Liver (tissue), 9 donors: ENCODE data around the gene ABL2. TPM values are rescaled to one million over a fixed set of nuclear protein-coding genes. Genes with fewer than 3 reads are reported as not detected.

Experiments
- DNase-seq: peaks from one replicate; pipeline ENCODE4 v3.0.0-alpha.2; 2017; ENCODE audit warnings: low spot score
- H3K27ac ChIP-seq, 2 donors: one replicate each; pipeline ENCODE4 v1.7.0; 2013; ENCODE audit warnings: inconsistent platforms in 2 of 2, low read length in 2 of 2, control low read depth in 1 of 2, low read depth in 1 of 2, mild to moderate bottlenecking in 1 of 2
- H3K27me3 ChIP-seq, 4 donors: one replicate each; pipeline versions ENCODE4 v1.6.1 to v1.7.0; 2013; ENCODE audit warnings: low read length in 3 of 4, inconsistent platforms in 1 of 4, mild to moderate bottlenecking in 1 of 4, moderate library complexity in 1 of 4; ENCODE audit not compliant: control insufficient read depth in 4 of 4, insufficient read depth in 4 of 4
- H3K36me3 ChIP-seq, 4 donors: one replicate each; pipeline versions ENCODE4 v1.6.1 to v1.7.0; 2013; ENCODE audit warnings: low read length in 3 of 4, mild to moderate bottlenecking in 3 of 4, low read depth in 1 of 4, moderate library complexity in 1 of 4; ENCODE audit not compliant: control insufficient read depth in 4 of 4, insufficient read depth in 3 of 4
- H3K4me1 ChIP-seq, 4 donors: one replicate each; pipeline versions ENCODE4 v1.6.1 to v1.7.0; 2013; ENCODE audit warnings: low read length in 3 of 4, mild to moderate bottlenecking in 3 of 4, moderate library complexity in 1 of 4; ENCODE audit not compliant: control insufficient read depth in 4 of 4, insufficient read depth in 4 of 4
- H3K4me3 ChIP-seq, 3 donors: one replicate each; pipeline versions ENCODE4 v1.6.1 to v1.7.0; 2013; ENCODE audit warnings: low read length in 3 of 3, control low read depth in 1 of 3, low read depth in 1 of 3, mild to moderate bottlenecking in 1 of 3
- H3K9ac ChIP-seq, 2 donors: one replicate each; pipeline ENCODE4 v1.7.0; 2013; ENCODE audit warnings: low read length in 2 of 2, mild to moderate bottlenecking in 2 of 2, moderate library complexity in 2 of 2, control low read depth in 1 of 2, low read depth in 1 of 2
- H3K9me3 ChIP-seq, 4 donors: one replicate each; pipeline versions ENCODE4 v1.6.1 to v1.7.0; 2013; ENCODE audit warnings: low read length in 3 of 4; ENCODE audit not compliant: control insufficient read depth in 4 of 4
- EGR1 ChIP-seq, 2 donors: IDR thresholded peaks; 2 replicates each; pipeline ENCODE4 v1.6.1; 2016 to 2018; ENCODE audit warnings: antibody characterized with exemption in 2 of 2, low read depth in 2 of 2
- FOXA1 ChIP-seq: IDR thresholded peaks from 2 replicates; pipeline ENCODE4 v1.6.1; 2016; ENCODE audit warnings: antibody characterized with exemption
- FOXA2 ChIP-seq: IDR thresholded peaks from 2 replicates; pipeline ENCODE4 v1.6.1; 2016; ENCODE audit warnings: antibody characterized with exemption
- GABPA ChIP-seq, 2 donors: IDR thresholded peaks in 1 of 2; conservative IDR thresholded peaks in 1 of 2; 2 replicates each; pipeline ENCODE4 v1.6.1; 2016; ENCODE audit warnings: antibody characterized with exemption in 2 of 2, mild to moderate bottlenecking in 1 of 2, moderate library complexity in 1 of 2
- HNF4A ChIP-seq, 2 donors: conservative IDR thresholded peaks; 2 replicates each; pipeline ENCODE4 v1.6.1; 2016; ENCODE audit warnings: antibody characterized with exemption in 2 of 2, mild to moderate bottlenecking in 2 of 2
- HNF4G ChIP-seq: IDR thresholded peaks from 2 replicates; pipeline ENCODE4 v1.6.1; 2016; ENCODE audit warnings: antibody characterized with exemption
- JUND ChIP-seq, 2 donors: IDR thresholded peaks; 2 replicates each; pipeline ENCODE4 v1.6.1; 2016; ENCODE audit warnings: antibody characterized with exemption in 2 of 2
- MAX ChIP-seq: IDR thresholded peaks from 2 replicates; pipeline ENCODE4 v1.6.1; 2016; ENCODE audit warnings: antibody characterized with exemption
- NR2F2 ChIP-seq: IDR thresholded peaks from 2 replicates; pipeline ENCODE4 v1.6.1; 2016; ENCODE audit warnings: antibody characterized with exemption
- RAD21 ChIP-seq, 2 donors: IDR thresholded peaks; 2 replicates each; pipeline ENCODE4 v1.6.1; 2016; ENCODE audit warnings: antibody characterized with exemption in 2 of 2, mild to moderate bottlenecking in 2 of 2
- REST ChIP-seq: IDR thresholded peaks from 2 replicates; pipeline ENCODE4 v1.6.1; 2016; ENCODE audit warnings: antibody characterized with exemption, mild to moderate bottlenecking
- RXRA ChIP-seq, 2 donors: IDR thresholded peaks; 2 replicates each; pipeline ENCODE4 v1.6.1; 2017 to 2018; ENCODE audit warnings: antibody characterized with exemption in 2 of 2, mild to moderate bottlenecking in 1 of 2
- SP1 ChIP-seq: IDR thresholded peaks from 2 replicates; pipeline ENCODE4 v1.6.1; 2018; ENCODE audit warnings: antibody characterized with exemption, mild to moderate bottlenecking
- TAF1 ChIP-seq: conservative IDR thresholded peaks from 2 replicates; pipeline ENCODE4 v1.6.1; 2016; ENCODE audit warnings: antibody characterized with exemption, mild to moderate bottlenecking
- YY1 ChIP-seq: IDR thresholded peaks from 2 replicates; pipeline ENCODE4 v1.6.1; 2016; ENCODE audit warnings: antibody characterized with exemption, mild to moderate bottlenecking
- WGBS: extraction: QIAGEN DNeasy Blood & Tissue Kit; methylation state at CpG from one replicate; pipeline ENCODE4 v1.1.7; 2013; 5-methylcytosine and 5-hydroxymethylcytosine counted together
- polyA plus RNA-seq, 2 donors: library from polyadenylated mRNA; stranded (reverse) in 1 of 2; unstranded in 1 of 2; fragments of 200-250 nt in 1 of 2; fragments of >200 nt in 1 of 2; fragmentation: Nextera tagmentation in 1 of 2; extraction: Ambion mirVana in 1 of 2; gene quantifications; one replicate each; pipeline versions ENCODE4 v1.2.1 to v1.2.3, GENCODE V29; 2013 to 2015
- total RNA-seq, 2 donors: library from RNA; depleted of rRNA; stranded (reverse); fragments of >200 nt; gene quantifications; one replicate each; pipeline ENCODE4 v1.2.3, GENCODE V29; 2014
- TF ChIP-seq, protein P1 (sequence below): fragments of 150-350 bp; IDR thresholded peaks from 2 replicates; pipeline ENCODE4 v1.5.1; 2017; ENCODE audit warnings: improper control_type of control experiment, low read depth, low read length; ENCODE audit not compliant: missing input control
- TF ChIP-seq, protein P2 (sequence below): IDR thresholded peaks from 2 replicates; pipeline ENCODE4 v1.6.1; 2016; ENCODE audit warnings: antibody characterized with exemption
- TF ChIP-seq, protein P3 (sequence below): IDR thresholded peaks from 2 replicates; pipeline ENCODE4 v1.6.1; 2016; ENCODE audit warnings: antibody characterized with exemption
- donor health status: healthy.
- donor health status: healthy.
- donor health status: healthy.
- donor health status: healthy.
- donor health status: healthy.

Gene ABL2
- total RNA-seq, result 1 to 10 TPM; 4.9 to 7.8 TPM
- 1 to 10 TPM; 1.8 to 1.9 TPM for polyA plus RNA-seq

- peak; percentile 63 for DNase-seq
- H3K27me3 ChIP-seq, result no peaks in the 10 kb centered on the region
- peaks cover 0 to 23% (median 14%) of the 10 kb centered on the region in 4 donors for H3K4me1 ChIP-seq
- TF ChIP-seq JUND (IDR thresholded peaks at IDR 0.05), result no peak
- no peak for TF ChIP-seq YY1
- no peak for TF ChIP-seq NR2F2
- TF ChIP-seq MAX, result no peak
- TF ChIP-seq RAD21 (IDR thresholded peaks at IDR 0.05), result no peak
- TF ChIP-seq EGR1 (IDR thresholded peaks at IDR 0.05; ENCODE audit: low read depth in 2 of 2), result no peak
- no peak for TF ChIP-seq FOXA1
- no peak for TF ChIP-seq GABPA (IDR thresholded peaks at IDR 0.05 in 1 of 2, conservative IDR thresholded peaks at IDR 0.05 in 1 of 2)
- TF ChIP-seq RXRA (IDR thresholded peaks at IDR 0.05), result no peak
- TF ChIP-seq, protein P1, sequence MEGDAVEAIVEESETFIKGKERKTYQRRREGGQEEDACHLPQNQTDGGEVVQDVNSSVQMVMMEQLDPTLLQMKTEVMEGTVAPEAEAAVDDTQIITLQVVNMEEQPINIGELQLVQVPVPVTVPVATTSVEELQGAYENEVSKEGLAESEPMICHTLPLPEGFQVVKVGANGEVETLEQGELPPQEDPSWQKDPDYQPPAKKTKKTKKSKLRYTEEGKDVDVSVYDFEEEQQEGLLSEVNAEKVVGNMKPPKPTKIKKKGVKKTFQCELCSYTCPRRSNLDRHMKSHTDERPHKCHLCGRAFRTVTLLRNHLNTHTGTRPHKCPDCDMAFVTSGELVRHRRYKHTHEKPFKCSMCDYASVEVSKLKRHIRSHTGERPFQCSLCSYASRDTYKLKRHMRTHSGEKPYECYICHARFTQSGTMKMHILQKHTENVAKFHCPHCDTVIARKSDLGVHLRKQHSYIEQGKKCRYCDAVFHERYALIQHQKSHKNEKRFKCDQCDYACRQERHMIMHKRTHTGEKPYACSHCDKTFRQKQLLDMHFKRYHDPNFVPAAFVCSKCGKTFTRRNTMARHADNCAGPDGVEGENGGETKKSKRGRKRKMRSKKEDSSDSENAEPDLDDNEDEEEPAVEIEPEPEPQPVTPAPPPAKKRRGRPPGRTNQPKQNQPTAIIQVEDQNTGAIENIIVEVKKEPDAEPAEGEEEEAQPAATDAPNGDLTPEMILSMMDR, result no peak
- TF ChIP-seq SP1, result no peak
- no peak for TF ChIP-seq TAF1
- TF ChIP-seq, protein P2, sequence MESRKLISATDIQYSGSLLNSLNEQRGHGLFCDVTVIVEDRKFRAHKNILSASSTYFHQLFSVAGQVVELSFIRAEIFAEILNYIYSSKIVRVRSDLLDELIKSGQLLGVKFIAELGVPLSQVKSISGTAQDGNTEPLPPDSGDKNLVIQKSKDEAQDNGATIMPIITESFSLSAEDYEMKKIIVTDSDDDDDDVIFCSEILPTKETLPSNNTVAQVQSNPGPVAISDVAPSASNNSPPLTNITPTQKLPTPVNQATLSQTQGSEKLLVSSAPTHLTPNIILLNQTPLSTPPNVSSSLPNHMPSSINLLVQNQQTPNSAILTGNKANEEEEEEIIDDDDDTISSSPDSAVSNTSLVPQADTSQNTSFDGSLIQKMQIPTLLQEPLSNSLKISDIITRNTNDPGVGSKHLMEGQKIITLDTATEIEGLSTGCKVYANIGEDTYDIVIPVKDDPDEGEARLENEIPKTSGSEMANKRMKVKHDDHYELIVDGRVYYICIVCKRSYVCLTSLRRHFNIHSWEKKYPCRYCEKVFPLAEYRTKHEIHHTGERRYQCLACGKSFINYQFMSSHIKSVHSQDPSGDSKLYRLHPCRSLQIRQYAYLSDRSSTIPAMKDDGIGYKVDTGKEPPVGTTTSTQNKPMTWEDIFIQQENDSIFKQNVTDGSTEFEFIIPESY, result no peak
- TF ChIP-seq, protein P3, sequence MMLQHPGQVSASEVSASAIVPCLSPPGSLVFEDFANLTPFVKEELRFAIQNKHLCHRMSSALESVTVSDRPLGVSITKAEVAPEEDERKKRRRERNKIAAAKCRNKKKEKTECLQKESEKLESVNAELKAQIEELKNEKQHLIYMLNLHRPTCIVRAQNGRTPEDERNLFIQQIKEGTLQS, result no peak
- no peak for TF ChIP-seq HNF4A (conservative IDR thresholded peaks at IDR 0.05)
- TF ChIP-seq REST, result no peak
- TF ChIP-seq FOXA2, result no peak
- TF ChIP-seq HNF4G, result no peak
- H3K9ac ChIP-seq, result peak within 1 kb of the TSS; percentile 71 to 77
- peak within 1 kb of the TSS; percentile 86 to 95 for H3K27ac ChIP-seq
- H3K36me3 ChIP-seq, result no peaks in the 10 kb centered on the region
- peak within 1 kb of the TSS; percentile 79 to 94 (median 93) for H3K4me3 ChIP-seq
- no peaks in the 10 kb centered on the region for H3K9me3 ChIP-seq
- 1% methylated on average over 94 of the region's 94 CpGs for WGBS
Observed at GRCh38 chr1:179229214-179230140, at the start of gene ABL2. Gene ABL2 (minus strand): TSS chr1:179229677. CDS start chr1:179229397, 280 bp downstream.
